Common myeloid progenitor, CD34-positive (primary cell): ENCODE measurements around the gene RHBDF1.

Experiments used
- CTCF ChIA-PET: fragments of 350-600 bp; sonication (Branson Sonifier 250); formaldehyde crosslinking; loops from one replicate; lab custom pipeline; 2021; ENCODE audit warnings: antibody characterized with exemption; lab: Charles Lee
- POLR2A ChIA-PET: fragments of 350-600 bp; sonication (Branson Sonifier 250); formaldehyde crosslinking; loops from one replicate; lab custom pipeline; 2021; ENCODE audit warnings: antibody characterized with exemption; lab: Charles Lee
- DNase-seq, 3 donors: peaks; one replicate each; pipeline versions ENCODE4 v3.0.0 to v3.0.0-alpha.2; 2013
- H3K27ac ChIP-seq, 2 experiments: 1 replicate in 1 of 2; 2 replicates in 1 of 2; pipeline ENCODE4 v1.7.0; 2013; ENCODE audit warnings: inconsistent platforms in 2 of 2, low read length in 2 of 2, mild to moderate bottlenecking in 2 of 2, low read depth in 1 of 2, moderate library complexity in 1 of 2; ENCODE audit not compliant: severe bottlenecking in 2 of 2, insufficient read depth in 1 of 2, poor library complexity in 1 of 2
- H3K27me3 ChIP-seq, 5 experiments: replicated peaks in 2 of 5; 1 replicate in 3 of 5; 2 replicates in 2 of 5; pipeline versions ENCODE4 v1.6.1 to v1.7.0; 2013; ENCODE audit warnings: low read length in 4 of 5, mild to moderate bottlenecking in 2 of 5, moderate library complexity in 2 of 5, inconsistent platforms in 1 of 5; ENCODE audit not compliant: insufficient read depth in 5 of 5, control insufficient read depth in 4 of 5
- H3K36me3 ChIP-seq, 4 experiments: 1 replicate in 2 of 4; 2 replicates in 2 of 4; pipeline versions ENCODE4 v1.6.1 to v1.7.0; 2013; ENCODE audit warnings: low read length in 3 of 4, control low read depth in 1 of 4, mild to moderate bottlenecking in 1 of 4; ENCODE audit not compliant: control insufficient read depth in 4 of 4, insufficient read depth in 4 of 4
- H3K4me1 ChIP-seq, 4 experiments: 1 replicate in 3 of 4; 2 replicates in 1 of 4; pipeline versions ENCODE4 v1.6.1 to v1.7.1; 2013; ENCODE audit warnings: low read length in 3 of 4, mild to moderate bottlenecking in 3 of 4, control low read depth in 1 of 4, inconsistent platforms in 1 of 4, moderate library complexity in 1 of 4; ENCODE audit not compliant: control insufficient read depth in 4 of 4, insufficient read depth in 4 of 4; ENCODE audit errors: control extremely low read depth in 1 of 4
- H3K4me3 ChIP-seq, 7 experiments: 1 replicate in 4 of 7; 2 replicates in 3 of 7; pipeline versions ENCODE4 v1.5.1 to v1.7.0; 2013; ENCODE audit warnings: mild to moderate bottlenecking in 7 of 7, low read length in 6 of 7, moderate library complexity in 6 of 7, inconsistent platforms in 2 of 7, low read depth in 2 of 7, control low read depth in 1 of 7; ENCODE audit not compliant: insufficient read depth in 4 of 7, control insufficient read depth in 1 of 7; ENCODE audit errors: extremely low read depth in 1 of 7
- H3K9me3 ChIP-seq, 5 experiments: 1 replicate in 4 of 5; 2 replicates in 1 of 5; pipeline versions ENCODE4 v1.6.1 to v1.7.1; 2013; ENCODE audit warnings: low read length in 4 of 5, mild to moderate bottlenecking in 2 of 5, inconsistent platforms in 1 of 5, low read depth in 1 of 5, moderate library complexity in 1 of 5; ENCODE audit not compliant: control insufficient read depth in 4 of 5, insufficient read depth in 2 of 5; ENCODE audit errors: control extremely low read depth in 1 of 5
- WGBS: methylation state at CpG from one replicate; pipeline ENCODE4 v1.1.5; 2013; ENCODE audit not compliant: insufficient coverage; 5-methylcytosine and 5-hydroxymethylcytosine counted together

The RHBDF1 gene

DNA sequence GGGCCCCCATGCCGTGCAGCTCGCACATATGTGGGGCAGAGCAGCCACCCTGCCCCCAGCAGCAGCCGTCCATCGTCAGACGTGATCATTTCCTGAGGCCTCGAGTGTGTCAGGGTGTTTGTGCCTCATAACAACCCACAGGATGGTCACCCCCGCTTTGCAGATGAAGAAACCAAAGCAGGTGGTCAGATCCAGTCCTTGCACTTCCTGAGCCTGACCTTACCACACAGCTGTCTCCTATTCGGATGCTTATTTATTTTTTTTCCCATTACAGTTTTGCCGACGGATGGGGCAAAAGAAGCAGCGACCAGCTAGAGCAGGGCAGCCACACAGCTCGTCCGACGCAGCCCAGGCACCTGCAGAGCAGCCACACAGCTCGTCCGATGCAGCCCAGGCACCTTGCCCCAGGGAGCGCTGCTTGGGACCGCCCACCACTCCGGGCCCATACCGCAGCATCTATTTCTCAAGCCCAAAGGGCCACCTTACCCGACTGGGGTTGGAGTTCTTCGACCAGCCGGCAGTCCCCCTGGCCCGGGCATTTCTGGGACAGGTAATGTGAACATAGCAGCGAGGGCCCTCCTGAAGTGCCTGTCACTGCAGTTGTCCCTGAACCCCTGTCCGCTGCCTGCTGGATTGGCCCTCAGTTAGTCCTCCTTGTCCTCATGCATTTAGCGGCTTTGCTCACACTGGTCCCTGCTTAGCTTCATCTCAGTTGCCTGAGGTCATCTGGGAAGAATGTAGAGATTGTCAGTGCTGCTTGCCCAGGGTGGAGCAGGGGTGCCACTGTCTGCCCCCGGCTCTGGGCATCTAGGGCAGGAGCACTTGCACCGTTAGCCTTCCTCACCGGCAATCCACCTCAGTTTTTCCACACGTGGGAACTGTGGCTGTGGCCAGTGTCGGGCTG lies 7.0 kb upstream of the RHBDF1 start:
- no peaks in the 10 kb centered on the region for H3K9me3 ChIP-seq
- H3K27me3 ChIP-seq = no peaks in the 10 kb centered on the region
- DNase-seq = no peak
- ChIA-PET POLR2A (interaction anchor here (0.6 kb wide), 1 partner anchor 43 kb away, joined by 3 read pairs; no protein-coding TSS in a partner anchor), CTCF (interaction anchor here (0.9 to 19.8 kb wide), 4 partner anchors 10 to 27 kb away, joined by 3 to 643 read pairs (median 4); no protein-coding TSS in a partner anchor)
- WGBS = 70% methylated on average over 24 of the region's 32 CpGs
- H3K27ac ChIP-seq = no peak overlapping the region
- H3K4me1 ChIP-seq = peaks cover 3 to 71% (median 68%) of the 10 kb centered on the region in 4 experiments
- H3K36me3 ChIP-seq = peaks cover 2 to 37% (median 24%) of the 10 kb centered on the region in 4 experiments
- H3K4me3 ChIP-seq = peak overlapping the region in 6 of 7 experiments; percentile 62 to 89 (median 76)

DNA sequence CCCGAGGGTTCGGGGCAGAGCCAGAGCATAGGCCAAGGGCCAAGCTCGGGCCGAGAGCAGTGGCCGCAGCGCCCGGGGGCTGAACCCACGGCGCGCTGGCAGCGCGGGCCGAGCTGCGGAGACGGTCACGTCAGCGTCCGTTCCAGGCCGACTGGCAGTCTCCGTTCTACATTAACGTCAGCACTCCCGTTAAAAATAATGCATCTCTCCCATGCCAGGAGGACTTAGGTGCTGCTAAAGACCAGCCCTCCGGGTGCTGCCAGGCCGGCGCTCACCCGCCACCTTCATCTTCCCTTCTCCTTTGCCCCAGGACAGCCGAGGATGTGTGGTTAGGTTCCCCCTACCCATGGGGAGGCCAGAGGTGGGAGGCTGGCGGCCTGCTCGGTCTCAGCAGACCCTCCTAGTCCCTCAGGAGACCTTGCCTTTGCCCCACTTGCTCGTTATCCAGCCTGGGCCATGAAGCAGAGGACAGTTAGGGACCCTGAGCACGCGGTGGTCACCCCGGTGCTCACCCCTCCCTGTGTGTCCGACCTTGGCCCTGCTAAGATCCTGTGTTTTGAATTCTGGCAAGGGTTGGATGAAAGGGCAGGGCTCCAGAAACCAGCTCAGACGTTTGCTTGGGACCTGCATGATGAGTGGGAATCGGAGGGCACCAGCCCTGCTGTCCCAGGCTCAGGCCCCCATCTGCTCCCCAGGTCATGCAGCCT lies 6.2 kb upstream of the RHBDF1 start:
- WGBS = 9% methylated on average over 32 of the region's 36 CpGs
- peak overlapping the region; percentile 62 to 89 (median 73) for H3K4me3 ChIP-seq
- H3K27ac ChIP-seq = peak overlapping the region in 1 of 2 experiments; percentile 66
- peaks cover 2 to 31% (median 22%) of the 10 kb centered on the region in 4 experiments for H3K36me3 ChIP-seq
- no peaks in the 10 kb centered on the region for H3K9me3 ChIP-seq
- H3K4me1 ChIP-seq = peaks cover 3 to 70% (median 66%) of the 10 kb centered on the region in 4 experiments
- ChIA-PET POLR2A (no interaction called here), CTCF (interaction anchor here (0.9 to 19.8 kb wide), 5 partner anchors 10 to 28 kb away, joined by 3 to 643 read pairs (median 5); no protein-coding TSS in a partner anchor)
- DNase-seq = peak in 1 of 3 donors; percentile 24
- H3K27me3 ChIP-seq = peaks cover 0 to 2% (median 0%) of the 10 kb centered on the region in 5 experiments

DNA sequence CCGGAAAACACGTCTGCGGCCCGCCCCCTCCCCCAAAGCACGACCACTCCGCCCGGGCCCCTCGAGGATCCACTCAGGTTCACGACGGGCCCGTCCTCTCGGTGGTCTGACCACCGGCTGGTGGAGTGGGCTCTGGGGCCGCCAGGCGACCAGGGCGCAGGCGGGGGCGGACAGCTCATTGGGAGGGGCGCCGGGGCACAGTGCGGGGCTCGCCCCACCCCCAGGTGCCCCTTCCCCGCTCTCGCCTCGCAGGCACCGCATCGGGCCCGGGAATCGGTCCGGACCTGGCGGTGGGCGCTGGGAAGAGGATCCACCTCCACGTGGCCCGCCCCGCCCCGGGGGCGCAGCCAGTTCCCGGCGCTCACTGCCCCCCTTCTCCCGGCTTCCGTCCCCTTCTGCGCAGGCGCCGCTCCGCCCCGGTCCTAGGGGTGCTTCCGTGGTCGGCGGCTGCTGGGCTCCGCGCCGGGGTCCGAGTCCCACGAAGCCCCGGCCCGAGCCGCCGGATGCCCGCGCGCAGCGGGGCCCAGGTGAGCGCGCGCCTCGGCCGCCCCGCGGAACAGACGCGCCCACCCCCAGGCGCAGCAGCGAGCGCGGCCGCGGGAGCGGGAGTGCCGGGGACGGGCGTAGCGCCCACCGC lies 5.5 kb upstream of the RHBDF1 start, which contains the start of gene MPG:
TSS of gene MPG (plus strand) at position 419 of the 637 bp plus-strand sequence. CDS start at position 504, 85 bp downstream.
- H3K27ac ChIP-seq = peak within 1 kb of the TSS in 1 of 2 experiments; percentile 66
- under 1% methylated on average over 65 of the region's 83 CpGs for WGBS
- POLR2A ChIA-PET = no interaction called here
- H3K4me3 ChIP-seq = peak within 1 kb of the TSS; percentile 62 to 89 (median 73)
- H3K9me3 ChIP-seq = no peaks in the 10 kb centered on the region
- H3K27me3 ChIP-seq = peaks cover 0 to 7% (median 2%) of the 10 kb centered on the region in 5 experiments
- H3K4me1 ChIP-seq = peaks cover 3 to 72% (median 67%) of the 10 kb centered on the region in 4 experiments
- peak; percentile 48 to 56 (median 55) for DNase-seq
- CTCF ChIA-PET = interaction anchor here (1.6 to 19.8 kb wide), 2 partner anchors 12 to 14 kb away, joined by 8 to 643 read pairs; no protein-coding TSS in a partner anchor
- H3K36me3 ChIP-seq = peaks cover 2 to 29% (median 20%) of the 10 kb centered on the region in 4 experiments

DNA sequence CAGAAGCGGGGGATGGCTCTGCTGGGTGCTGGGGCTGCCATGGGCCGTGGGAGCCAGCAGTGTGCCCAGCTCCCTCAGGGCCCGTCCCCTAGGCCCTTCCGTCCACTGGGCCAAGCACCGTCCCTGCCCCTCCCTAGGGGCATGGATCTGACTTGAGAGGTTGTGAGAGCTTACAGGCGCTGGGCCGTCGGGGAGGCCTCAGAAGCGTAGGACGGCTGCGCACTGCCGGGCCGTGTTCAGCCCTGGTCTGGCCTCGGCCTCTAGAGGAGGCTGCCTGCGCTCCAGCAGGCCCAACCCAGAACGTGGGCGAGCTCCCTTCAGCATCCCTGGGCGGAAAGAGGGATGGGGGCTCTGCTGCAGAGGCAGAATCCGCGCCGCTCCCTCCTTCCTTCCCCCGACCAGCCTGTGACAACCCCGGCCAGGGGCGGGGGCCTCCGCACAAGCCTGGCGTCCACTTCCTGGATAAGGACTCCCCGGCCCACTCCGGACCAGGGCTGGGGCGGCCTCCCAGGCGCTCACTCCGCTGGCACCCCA lies 4.9 kb upstream of the RHBDF1 start:
- peak overlapping the region; percentile 62 to 89 (median 73) for H3K4me3 ChIP-seq
- POLR2A ChIA-PET = no interaction called here
- H3K9me3 ChIP-seq = no peaks in the 10 kb centered on the region
- 4% methylated on average over 28 of the region's 31 CpGs for WGBS
- H3K27ac ChIP-seq = peak overlapping the region in 1 of 2 experiments; percentile 66
- CTCF ChIA-PET = interaction anchor here (1.6 to 19.8 kb wide), 2 partner anchors 12 to 15 kb away, joined by 8 to 643 read pairs; no protein-coding TSS in a partner anchor
- H3K36me3 ChIP-seq = peaks cover 2 to 23% (median 17%) of the 10 kb centered on the region in 4 experiments
- DNase-seq = peak in 2 of 3 donors; percentile 50 to 59
- H3K27me3 ChIP-seq = peaks cover 0 to 11% (median 2%) of the 10 kb centered on the region in 5 experiments
- H3K4me1 ChIP-seq = peaks cover 3 to 71% (median 66%) of the 10 kb centered on the region in 4 experiments

DNA sequence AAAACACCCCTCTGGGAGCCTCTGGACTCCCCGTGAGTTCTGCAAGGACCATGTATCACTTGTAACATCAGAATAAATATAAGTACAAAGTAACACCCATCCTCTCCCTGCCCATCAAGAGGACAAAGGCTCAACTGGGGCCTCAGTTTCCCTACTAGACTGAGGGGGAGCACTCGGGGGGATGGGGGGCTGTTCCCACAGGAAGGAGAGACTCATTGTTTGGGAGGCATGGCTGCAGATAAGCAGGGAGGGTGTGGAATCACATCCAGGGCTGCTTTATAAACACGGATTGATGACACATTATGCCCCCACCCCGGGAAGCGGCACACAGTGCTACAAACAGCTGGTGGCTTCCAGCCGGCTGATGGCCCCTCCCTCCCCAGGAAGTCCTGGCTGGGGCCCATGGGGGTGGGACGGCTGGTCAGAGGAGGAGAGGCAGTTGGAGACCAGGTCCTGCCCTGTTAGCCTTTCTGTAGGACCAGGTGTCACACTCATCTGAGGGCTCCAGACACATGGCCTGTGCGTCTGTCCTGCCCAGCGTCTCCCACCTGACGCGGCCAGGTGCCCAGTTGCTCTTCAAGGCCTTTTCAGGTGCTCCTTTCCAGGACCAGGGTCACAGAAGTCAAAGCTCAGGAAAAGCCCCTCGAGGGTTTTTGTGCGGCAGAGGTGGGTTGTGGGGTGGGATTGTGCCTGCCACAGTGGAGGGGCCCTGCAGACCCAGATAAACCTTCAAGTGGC lies 4.3 kb upstream of the RHBDF1 start:
- Histone ChIP-seq H3K36me3 (peaks cover 2 to 20% (median 15%) of the 10 kb centered on the region in 4 experiments), H3K9me3 (no peaks in the 10 kb centered on the region), H3K4me1 (peaks cover 3 to 71% (median 70%) of the 10 kb centered on the region in 4 experiments), H3K4me3 (peak overlapping the region; percentile 10 to 89 (median 70)), H3K27ac (peak overlapping the region in 1 of 2 experiments; percentile 66), H3K27me3 (peaks cover 0 to 14% (median 2%) of the 10 kb centered on the region in 5 experiments)
- WGBS = 15% methylated on average over 10 of the region's 13 CpGs
- DNase-seq = peak in 1 of 3 donors; percentile 35
- ChIA-PET POLR2A (no interaction called here), CTCF (interaction anchor here (1.6 to 19.8 kb wide), 2 partner anchors 11 to 15 kb away, joined by 8 to 643 read pairs; no protein-coding TSS in a partner anchor)
